Right lobe of liver (tissue), 4 donors: ENCODE data around the gene LPIN1.

ENCODE experiments used
- POLR2A ChIP-seq: fragments of 450-650 bp; IDR thresholded peaks from one replicate; pipeline ENCODE4 v1.6.1; 2017; ENCODE audit warnings: antibody characterized with exemption, mild to moderate bottlenecking
- TF ChIP-seq, protein P1 (sequence below), 4 donors: fragments of 200-600 bp in 3 of 4; fragments of 450-650 bp in 1 of 4; IDR thresholded peaks; one replicate each; pipeline versions ENCODE4 v1.5.1 to v1.8.0; 2016 to 2022; ENCODE audit warnings: antibody characterized with exemption in 4 of 4, mild to moderate bottlenecking in 2 of 4
- donor health status: DM: no; HTN: no; CAD: no.
- donor health status: DM: no; HTN: no; CAD: no.
- donor health status: DM: no; HTN: yes; CAD: no.

DNA sequence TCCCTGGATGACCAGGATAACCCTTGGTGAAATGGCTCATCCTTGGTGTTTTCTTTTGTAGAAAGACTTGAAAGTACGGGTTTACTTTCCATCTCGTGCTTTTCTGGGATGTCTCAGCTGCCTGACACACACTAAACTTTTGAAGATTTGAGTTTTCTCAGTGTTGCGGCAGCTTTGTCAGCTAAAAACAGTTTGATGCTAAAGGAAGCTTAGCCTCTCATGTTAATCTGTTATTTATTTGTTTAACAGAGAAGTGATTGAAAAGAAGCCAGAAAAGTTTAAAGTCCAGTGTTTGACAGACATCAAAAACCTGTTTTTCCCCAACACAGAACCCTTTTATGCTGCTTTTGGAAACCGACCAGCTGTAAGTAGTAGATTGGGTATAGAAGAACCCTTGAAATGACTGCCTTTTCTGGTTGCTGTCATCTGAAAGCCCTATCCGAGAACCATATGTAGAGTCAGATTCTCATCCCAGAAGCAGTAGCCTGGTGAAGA is 72.8 kb downstream of the LPIN1 start:
- no peak for TF ChIP-seq POLR2A
- TF ChIP-seq, protein P1, sequence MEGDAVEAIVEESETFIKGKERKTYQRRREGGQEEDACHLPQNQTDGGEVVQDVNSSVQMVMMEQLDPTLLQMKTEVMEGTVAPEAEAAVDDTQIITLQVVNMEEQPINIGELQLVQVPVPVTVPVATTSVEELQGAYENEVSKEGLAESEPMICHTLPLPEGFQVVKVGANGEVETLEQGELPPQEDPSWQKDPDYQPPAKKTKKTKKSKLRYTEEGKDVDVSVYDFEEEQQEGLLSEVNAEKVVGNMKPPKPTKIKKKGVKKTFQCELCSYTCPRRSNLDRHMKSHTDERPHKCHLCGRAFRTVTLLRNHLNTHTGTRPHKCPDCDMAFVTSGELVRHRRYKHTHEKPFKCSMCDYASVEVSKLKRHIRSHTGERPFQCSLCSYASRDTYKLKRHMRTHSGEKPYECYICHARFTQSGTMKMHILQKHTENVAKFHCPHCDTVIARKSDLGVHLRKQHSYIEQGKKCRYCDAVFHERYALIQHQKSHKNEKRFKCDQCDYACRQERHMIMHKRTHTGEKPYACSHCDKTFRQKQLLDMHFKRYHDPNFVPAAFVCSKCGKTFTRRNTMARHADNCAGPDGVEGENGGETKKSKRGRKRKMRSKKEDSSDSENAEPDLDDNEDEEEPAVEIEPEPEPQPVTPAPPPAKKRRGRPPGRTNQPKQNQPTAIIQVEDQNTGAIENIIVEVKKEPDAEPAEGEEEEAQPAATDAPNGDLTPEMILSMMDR (IDR thresholded peaks at IDR 0.05), result no peak
